ENCODE data around the gene ATF5. TPM values are rescaled to one million over a fixed set of nuclear protein-coding genes. Genes with fewer than 3 reads are reported as not detected.

ATF5 gene
- total and polyA plus RNA-seq, 2 of the 8 experiments (the other 6 are each of a cell fraction or from before 2014, with no cell fraction given): 6.2 to 13.1 TPM

GRCh38 chr19:49925486-49925885, 3.5 kb upstream of the ATF5 start:
- no peak overlapping the region for H2BK20ac ChIP-seq (ENCODE audit: low read length)
- peaks cover 9% of the 10 kb centered on the region for H3K23me2 ChIP-seq (ENCODE audit: low read depth, low read length)
- H4K20me1 ChIP-seq (replicated peaks in 1 of 2; ENCODE audit: control insufficient read depth in 1 of 2, insufficient read depth in 2 of 2, low read length in 2 of 2): peaks cover 36 to 48% of the 10 kb centered on the region in 2 experiments
- no peak for FAIRE-seq
- no peak overlapping the region for H3K14ac ChIP-seq (ENCODE audit: insufficient read length)
- no peaks in the 10 kb centered on the region for H3K27me3 ChIP-seq (replicated peaks in 1 of 4; ENCODE audit: control insufficient read depth in 3 of 4, extremely low read depth in 1 of 4, insufficient read depth in 3 of 4, low read length in 3 of 4)
- H2AFZ ChIP-seq (ENCODE audit: low read length): no peak overlapping the region
- ChIA-PET POLR2A (ENCODE audit: partially characterized antibody) (interaction anchor here (1.0 to 15.1 kb wide), 6 partner anchors 9 to 75 kb away, joined by 3 to 373 read pairs (median 4); partner anchors contain the start of gene PTOV1), CTCF (ENCODE audit: partially characterized antibody) (no interaction called here)
- 99 to 100% methylated on average over 1 to 5 of the region's 5 CpGs for WGBS, 2 experiments (ENCODE audit: extremely low coverage in 1 of 2, insufficient coverage in 1 of 2, insufficient read length in 1 of 2, insufficient replicate concordance in 2 of 2, low coverage in 1 of 2, low lambda C conversion rate in 2 of 2, missing lambda C conversion rate in 1 of 2)
- no peak overlapping the region for H3K56ac ChIP-seq (replicated peaks; ENCODE audit: insufficient read length, low read depth, low read length)
- peaks cover 24 to 85% of the 10 kb centered on the region in 2 experiments for H3K79me2 ChIP-seq (ENCODE audit: control insufficient read depth in 1 of 2, insufficient read depth in 2 of 2, low read length in 2 of 2)
- H4K5ac ChIP-seq (ENCODE audit: insufficient read length, low read depth, low read length): no peak overlapping the region
- no peak overlapping the region for H2AK5ac ChIP-seq (ENCODE audit: low read depth, low read length)
- H3K4me1 ChIP-seq (replicated peaks in 1 of 4; ENCODE audit: control insufficient read depth in 3 of 4, insufficient read depth in 4 of 4, low read length in 3 of 4): peaks cover 0 to 19% (median 4%) of the 10 kb centered on the region in 4 experiments; a peak in 5 of 7 replicates
- TF ChIP-seq TAF1 (IDR thresholded peaks at IDR 0.05; ENCODE audit: low read depth, low read length): no peak
- no peak for TF ChIP-seq CBX8 (IDR thresholded peaks at IDR 0.05; ENCODE audit: borderline replicate concordance, low read depth, low read length)
- no peak for TF ChIP-seq SP1 (IDR thresholded peaks at IDR 0.05; ENCODE audit: low read depth, low read length)
- TF ChIP-seq RBBP5 (IDR thresholded peaks at IDR 0.05; ENCODE audit: borderline replicate concordance, low read depth, low read length): no peak
- no peak for TF ChIP-seq TAF7 (optimal IDR thresholded peaks at IDR 0.05; ENCODE audit: borderline replicate concordance, low read depth, low read length)
- no peak for TF ChIP-seq KDM4A (IDR thresholded peaks at IDR 0.05; ENCODE audit: low read depth, low read length, severe bottlenecking)
- no peak for TF ChIP-seq USF2 (IDR thresholded peaks at IDR 0.05; ENCODE audit: low read length)
- TF ChIP-seq TCF12 (IDR thresholded peaks at IDR 0.05; ENCODE audit: low read depth, low read length): no peak
- no peak overlapping the region for H4K91ac ChIP-seq (replicated peaks; ENCODE audit: insufficient read length, low read length)
- DNase-seq (ENCODE audit: low read depth in 1 of 2, low spot score in 2 of 2): no peak
- H3K4me2 ChIP-seq (ENCODE audit: insufficient read depth in 1 of 2, low read depth in 2 of 2, low read length in 2 of 2): no peak overlapping the region
- no peak overlapping the region for H3K27ac ChIP-seq (ENCODE audit: low read depth, low read length)
- H3K23ac ChIP-seq (ENCODE audit: insufficient read length): no peak overlapping the region
- no peak overlapping the region for H3K4me3 ChIP-seq (ENCODE audit: extremely low read depth in 1 of 4, insufficient read depth in 2 of 4, low read depth in 3 of 4, low read length in 4 of 4)
- H2BK120ac ChIP-seq (replicated peaks; ENCODE audit: low read depth, low read length): no peak overlapping the region
- H2BK15ac ChIP-seq (ENCODE audit: low read length): no peak overlapping the region
- no peak overlapping the region for H3K9ac ChIP-seq (replicated peaks in 1 of 4; ENCODE audit: extremely low read depth in 1 of 4, low read depth in 3 of 4, low read length in 3 of 4)
- no peak overlapping the region for H2BK5ac ChIP-seq (ENCODE audit: low read depth, low read length)
- H3K18ac ChIP-seq (ENCODE audit: extremely low read depth, low read length): no peak overlapping the region
- H3K79me1 ChIP-seq (ENCODE audit: low read depth, low read length): peaks cover 22% of the 10 kb centered on the region
- H3K4ac ChIP-seq (replicated peaks; ENCODE audit: insufficient read length, low read depth, low read length): no peak overlapping the region
- H4K8ac ChIP-seq (ENCODE audit: extremely low read depth, insufficient read depth, low read length): no peak overlapping the region
- H3K36me3 ChIP-seq (ENCODE audit: control insufficient read depth in 2 of 4, insufficient read depth in 4 of 4, low read length in 3 of 4): peaks cover 19 to 47% (median 33%) of the 10 kb centered on the region in 4 experiments
- no peak overlapping the region for H2BK12ac ChIP-seq (ENCODE audit: low read depth, low read length)
- no peaks in the 10 kb centered on the region for H3K9me3 ChIP-seq (ENCODE audit: insufficient read depth in 2 of 2, low read depth in 1 of 2, low read length in 1 of 2)

All from H1 (cell line).